T-helper 2 cell treated with Interferon-gamma antibody and Interleukin-4, amounts not matched to agents 5 μg/mL and 100 μg/mL, for 36 hours (primary cell): ENCODE data around the gene ITGA11.

Source experiments
- DNase-seq: peaks from one replicate; pipeline ENCODE4 v3.0.0; 2021; ENCODE audit warnings: low spot score
- H3K27ac Mint-ChIP-seq: one replicate; pipeline ENCODE4 v1.8.0; 2021; ENCODE audit warnings: mild to moderate bottlenecking, mixed read lengths
- H3K27me3 Mint-ChIP-seq: one replicate; pipeline ENCODE4 v1.8.0; 2021; ENCODE audit warnings: low read depth, mixed read lengths
- H3K36me3 Mint-ChIP-seq: one replicate; pipeline ENCODE4 v1.8.0; 2021; ENCODE audit warnings: low read depth, mixed read lengths
- H3K4me1 Mint-ChIP-seq: one replicate; pipeline ENCODE4 v1.8.0; 2021; ENCODE audit warnings: low read depth, mixed read lengths
- H3K4me3 Mint-ChIP-seq: one replicate; pipeline ENCODE4 v1.8.0; 2022; ENCODE audit warnings: mild to moderate bottlenecking, moderate library complexity, mixed read lengths
- H3K9me3 Mint-ChIP-seq: one replicate; pipeline ENCODE4 v1.8.0; 2021; ENCODE audit warnings: mixed read lengths

ITGA11 gene

DNA sequence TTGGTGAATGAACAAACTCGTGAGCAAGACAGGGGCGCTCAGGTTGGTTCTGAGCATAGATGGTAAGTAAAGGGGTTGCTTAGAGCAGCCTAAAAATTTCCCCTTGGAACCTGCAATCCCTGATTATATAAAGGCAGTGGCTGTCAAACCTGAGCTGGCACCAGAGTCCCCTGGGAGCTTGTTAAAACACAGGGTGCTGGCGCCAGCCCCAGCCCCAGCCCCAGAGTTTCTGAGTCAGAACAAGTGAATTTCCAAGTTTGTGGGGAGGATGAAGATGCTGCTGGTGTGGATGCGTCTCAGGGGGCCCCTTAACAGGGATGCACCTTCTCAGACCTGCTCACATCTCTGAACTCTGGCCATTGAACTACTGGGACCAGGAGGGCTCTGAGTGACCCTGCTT, 106.2 kb downstream of the ITGA11 start:
- peaks cover 2% of the 10 kb centered on the region for H3K27me3 Mint-ChIP-seq
- peaks cover 26% of the 10 kb centered on the region for H3K4me1 Mint-ChIP-seq
- H3K36me3 Mint-ChIP-seq: no peaks in the 10 kb centered on the region
- no peaks in the 10 kb centered on the region for H3K9me3 Mint-ChIP-seq
- DNase-seq: no peak
- H3K27ac Mint-ChIP-seq: peak overlapping the region; percentile 32
- H3K4me3 Mint-ChIP-seq: no peak overlapping the region

DNA sequence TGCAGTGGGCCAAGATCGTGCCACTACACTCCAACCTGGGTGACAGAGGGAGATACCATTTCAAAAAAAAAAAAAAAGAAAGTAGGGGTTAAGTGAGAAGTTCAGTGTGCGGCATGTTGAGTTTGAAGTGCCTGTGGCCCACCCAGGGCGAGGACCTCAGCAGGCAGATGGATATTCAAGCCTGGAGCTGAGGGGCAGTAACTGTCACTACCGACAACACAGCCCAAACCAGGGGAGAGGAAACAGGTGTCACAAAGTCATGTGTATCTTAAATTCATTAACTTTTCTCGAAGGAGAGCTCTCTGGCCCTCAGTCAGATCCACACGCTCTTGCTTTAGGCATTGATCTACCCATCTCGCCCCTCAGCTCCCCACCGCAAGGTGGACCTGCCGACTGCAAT, 109.2 kb downstream of the ITGA11 start:
- no peak overlapping the region for H3K27ac Mint-ChIP-seq
- peaks cover 15% of the 10 kb centered on the region for H3K4me1 Mint-ChIP-seq
- no peaks in the 10 kb centered on the region for H3K36me3 Mint-ChIP-seq
- no peak overlapping the region for H3K4me3 Mint-ChIP-seq
- no peak for DNase-seq
- H3K27me3 Mint-ChIP-seq: no peaks in the 10 kb centered on the region
- no peaks in the 10 kb centered on the region for H3K9me3 Mint-ChIP-seq

DNA sequence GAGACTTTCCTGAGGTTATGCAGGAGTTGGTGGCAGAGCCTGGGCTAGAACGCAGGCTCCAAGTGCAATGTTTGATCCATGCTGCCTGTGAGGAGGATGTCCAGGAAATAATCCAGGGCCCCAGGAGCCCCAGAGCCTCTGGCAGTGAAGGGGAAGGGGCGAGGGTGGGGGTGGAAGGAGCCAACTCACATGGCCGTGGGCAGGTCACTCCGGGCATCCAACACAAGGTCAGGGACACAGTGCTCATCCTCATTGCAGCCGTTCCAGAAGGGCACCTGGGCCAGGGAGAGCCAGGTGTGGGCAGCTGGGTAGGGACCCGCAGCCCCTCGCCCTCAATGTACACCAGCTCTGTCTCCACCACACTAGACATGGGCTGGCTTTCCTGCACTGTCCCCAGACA, 110.7 kb downstream of the ITGA11 start:
- no peaks in the 10 kb centered on the region for H3K9me3 Mint-ChIP-seq
- H3K36me3 Mint-ChIP-seq: no peaks in the 10 kb centered on the region
- peaks cover 2% of the 10 kb centered on the region for H3K4me1 Mint-ChIP-seq
- H3K4me3 Mint-ChIP-seq: no peak overlapping the region
- no peak overlapping the region for H3K27ac Mint-ChIP-seq
- DNase-seq: no peak
- no peaks in the 10 kb centered on the region for H3K27me3 Mint-ChIP-seq

DNA sequence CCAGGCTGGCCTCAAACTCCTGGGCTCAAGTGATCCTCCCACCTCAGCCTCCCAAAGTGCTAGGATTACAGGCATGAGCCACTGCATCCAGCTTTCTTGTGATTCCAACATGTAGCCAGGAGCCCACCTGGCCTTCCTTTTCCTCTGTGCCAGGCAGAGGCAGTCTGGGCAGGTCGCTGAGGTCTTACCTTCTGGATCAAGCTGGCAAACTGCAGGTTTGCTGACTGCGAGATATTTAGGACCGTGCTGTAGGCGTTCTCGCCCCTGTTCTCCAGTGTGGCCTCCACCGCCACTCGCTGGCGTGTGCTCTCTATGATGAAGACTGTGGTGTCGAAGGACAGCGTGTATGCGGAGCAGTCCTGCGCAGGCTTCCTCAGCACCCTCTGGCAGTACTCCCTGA, 112.0 kb downstream of the ITGA11 start:
- no peak overlapping the region for H3K27ac Mint-ChIP-seq
- H3K27me3 Mint-ChIP-seq: no peaks in the 10 kb centered on the region
- DNase-seq: no peak
- no peaks in the 10 kb centered on the region for H3K9me3 Mint-ChIP-seq
- H3K36me3 Mint-ChIP-seq: no peaks in the 10 kb centered on the region
- no peak overlapping the region for H3K4me3 Mint-ChIP-seq
- H3K4me1 Mint-ChIP-seq: no peaks in the 10 kb centered on the region

DNA sequence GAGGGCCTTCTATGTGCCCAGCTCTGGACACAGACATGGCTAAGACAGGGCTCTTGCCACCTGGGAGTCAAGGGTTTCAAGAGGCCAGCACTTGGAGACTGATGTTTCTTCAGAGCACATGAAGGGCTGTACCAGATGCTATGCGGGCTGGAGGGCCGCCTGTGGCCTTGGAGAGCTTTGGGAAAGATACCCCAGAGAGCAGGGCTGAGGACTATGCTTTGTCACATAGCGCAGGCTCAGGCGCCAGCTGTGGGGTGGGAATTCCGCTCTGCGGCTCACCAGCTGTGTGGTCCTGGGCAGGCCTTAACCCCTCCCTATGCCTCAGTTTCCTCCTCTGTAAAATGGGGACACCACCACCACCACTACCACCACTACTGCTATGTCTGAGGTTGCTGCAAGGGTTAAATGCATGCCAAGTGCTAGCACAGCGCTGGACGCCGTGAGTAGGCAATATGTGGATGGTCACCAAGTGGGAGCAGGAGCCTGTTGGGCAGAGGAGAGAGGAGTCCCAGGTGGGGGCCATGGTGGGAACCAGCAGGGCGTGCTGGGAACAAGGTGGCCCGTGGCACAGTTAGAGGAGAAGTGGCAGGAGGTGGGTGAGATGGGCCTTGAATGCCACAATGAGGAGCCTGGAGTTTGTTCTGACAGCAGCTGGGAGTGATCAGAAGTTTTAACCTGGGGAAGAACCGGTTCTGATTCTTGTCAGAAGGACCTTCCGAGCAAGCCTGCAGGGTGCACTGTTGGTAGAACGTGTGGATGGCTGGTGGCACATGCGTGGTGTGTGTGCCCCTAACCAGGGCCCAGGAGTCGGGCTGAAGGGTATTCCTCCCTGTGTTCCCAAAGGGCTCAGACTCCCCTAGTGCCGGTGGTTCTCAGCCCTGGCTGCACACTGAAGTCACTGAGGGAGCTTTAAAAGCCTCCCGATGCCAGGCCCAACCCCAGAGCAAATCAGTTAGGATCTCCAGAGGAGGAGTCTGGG, 112.7 kb downstream of the ITGA11 start:
- Mint-ChIP-seq H3K36me3 (no peaks in the 10 kb centered on the region), H3K27me3 (no peaks in the 10 kb centered on the region), H3K27ac (no peak overlapping the region), H3K4me3 (no peak overlapping the region), H3K4me1 (no peaks in the 10 kb centered on the region), H3K9me3 (no peaks in the 10 kb centered on the region)
- no peak for DNase-seq

DNA sequence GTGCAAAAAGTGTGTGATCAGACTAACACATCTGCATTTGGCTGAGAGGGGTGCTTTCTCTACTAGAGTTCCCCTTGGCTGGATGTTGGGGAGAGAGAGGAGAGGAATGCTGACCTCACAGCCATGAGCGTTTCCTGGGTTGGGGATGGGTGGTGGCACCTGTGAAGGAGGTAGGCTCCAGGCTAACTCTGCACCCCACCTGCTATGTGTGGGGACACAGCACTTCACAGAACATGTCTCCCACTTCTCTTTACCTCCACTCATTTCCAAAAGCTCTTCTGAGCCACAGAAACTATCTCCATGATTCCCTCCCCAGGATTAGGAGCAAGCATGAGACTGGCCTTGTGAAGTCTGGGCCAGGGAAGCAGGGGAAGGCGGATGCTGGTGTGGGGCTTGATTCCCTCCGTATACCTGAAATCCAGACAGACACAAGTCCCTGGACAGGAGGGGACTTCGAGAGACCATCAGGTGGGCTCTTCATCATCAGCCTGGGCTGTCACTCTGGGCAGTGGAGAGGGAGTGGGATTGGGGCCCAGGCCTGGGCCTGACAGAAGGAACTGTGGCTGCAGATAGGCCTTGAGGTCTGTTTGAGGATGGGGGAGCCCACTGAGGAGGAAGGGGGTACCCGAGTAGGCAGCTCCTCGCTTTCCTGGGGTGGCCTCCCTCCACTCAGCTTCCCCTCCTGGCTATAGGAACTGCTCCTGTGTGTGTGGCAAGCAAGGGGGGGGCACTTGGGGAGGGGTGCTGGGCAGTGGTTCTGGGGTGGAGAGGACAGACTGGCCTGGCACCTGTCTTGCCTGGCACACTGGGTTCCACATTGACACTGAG, 113.7 kb downstream of the ITGA11 start:
- Mint-ChIP-seq H3K27me3 (no peaks in the 10 kb centered on the region), H3K4me3 (no peak overlapping the region), H3K36me3 (no peaks in the 10 kb centered on the region), H3K27ac (no peak overlapping the region), H3K9me3 (no peaks in the 10 kb centered on the region), H3K4me1 (no peaks in the 10 kb centered on the region)
- DNase-seq: no peak

DNA sequence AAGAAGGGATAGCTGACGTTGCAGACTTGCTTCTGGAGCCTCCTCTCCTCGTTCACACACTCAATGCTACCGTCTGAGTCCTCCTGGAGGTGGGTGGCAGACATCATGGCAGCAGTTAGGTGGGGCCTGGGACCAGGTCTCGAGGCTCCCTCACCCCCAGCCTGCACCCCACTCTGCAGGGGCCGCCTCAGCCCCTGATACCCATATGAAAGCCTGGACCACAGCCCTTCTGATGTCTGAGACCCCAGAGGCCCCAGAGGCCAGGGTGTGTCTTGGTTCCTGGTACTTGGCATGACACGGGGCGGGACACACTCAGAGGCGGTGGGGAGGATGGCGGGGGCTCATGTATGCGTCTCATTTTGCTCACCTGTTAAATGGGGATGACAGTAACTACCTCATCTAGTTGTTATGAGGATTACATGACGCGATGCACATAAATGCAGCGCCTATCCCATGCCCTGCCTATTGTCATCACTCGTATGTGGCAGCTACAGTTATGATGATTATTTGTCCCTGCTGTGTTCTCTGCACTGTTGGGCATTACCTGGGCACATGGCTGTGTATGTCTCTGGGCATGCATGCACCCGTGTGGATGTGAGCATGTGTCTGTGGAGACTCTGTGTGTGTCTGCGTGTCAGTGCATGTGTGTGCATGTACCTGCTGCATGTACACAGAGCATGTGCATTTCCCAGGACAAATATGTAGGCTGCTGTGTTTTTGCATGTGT, 114.5 kb downstream of the ITGA11 start:
- Mint-ChIP-seq H3K27ac (no peak overlapping the region), H3K36me3 (no peaks in the 10 kb centered on the region), H3K4me1 (no peaks in the 10 kb centered on the region), H3K9me3 (no peaks in the 10 kb centered on the region), H3K4me3 (no peak overlapping the region), H3K27me3 (no peaks in the 10 kb centered on the region)
- no peak for DNase-seq

DNA sequence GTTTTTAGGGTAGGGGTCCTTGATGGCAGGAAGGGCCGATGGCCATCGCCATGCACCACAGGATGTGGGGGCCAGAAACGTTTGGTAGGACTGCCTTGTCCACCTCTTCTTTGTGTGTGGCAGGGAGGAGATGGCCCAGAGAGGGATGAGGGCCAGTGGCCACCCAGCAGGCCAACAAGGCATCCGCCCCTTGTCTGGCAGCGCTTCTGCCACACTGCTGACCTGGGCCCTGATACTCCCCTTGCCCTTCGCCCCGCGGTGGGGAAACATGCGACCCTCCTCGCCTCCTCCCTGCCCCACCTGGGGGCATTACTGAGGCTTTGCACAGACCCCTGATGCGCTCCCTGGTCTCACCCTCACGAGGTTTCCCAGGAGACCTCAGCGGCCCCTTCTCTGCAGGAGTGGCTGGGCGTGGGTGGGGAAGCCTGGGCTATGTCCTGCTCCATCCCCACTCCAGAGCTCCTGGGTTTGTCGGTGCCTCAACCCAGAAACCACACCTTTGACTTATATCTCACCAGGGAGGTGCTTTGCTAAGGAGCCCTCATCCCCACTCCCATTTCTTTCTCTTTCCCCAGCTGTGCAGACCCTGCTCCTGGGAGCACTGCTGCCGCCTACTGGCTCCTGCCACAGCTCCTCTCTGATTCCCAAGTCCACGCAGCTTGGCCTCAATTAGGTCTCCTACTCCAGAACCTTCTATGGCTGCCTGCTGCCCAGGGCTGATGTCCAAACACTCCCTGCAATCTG, 115.7 kb downstream of the ITGA11 start:
- Mint-ChIP-seq H3K27ac (no peak overlapping the region), H3K36me3 (no peaks in the 10 kb centered on the region), H3K27me3 (no peaks in the 10 kb centered on the region), H3K4me1 (no peaks in the 10 kb centered on the region), H3K4me3 (no peak overlapping the region), H3K9me3 (no peaks in the 10 kb centered on the region)
- no peak for DNase-seq

DNA sequence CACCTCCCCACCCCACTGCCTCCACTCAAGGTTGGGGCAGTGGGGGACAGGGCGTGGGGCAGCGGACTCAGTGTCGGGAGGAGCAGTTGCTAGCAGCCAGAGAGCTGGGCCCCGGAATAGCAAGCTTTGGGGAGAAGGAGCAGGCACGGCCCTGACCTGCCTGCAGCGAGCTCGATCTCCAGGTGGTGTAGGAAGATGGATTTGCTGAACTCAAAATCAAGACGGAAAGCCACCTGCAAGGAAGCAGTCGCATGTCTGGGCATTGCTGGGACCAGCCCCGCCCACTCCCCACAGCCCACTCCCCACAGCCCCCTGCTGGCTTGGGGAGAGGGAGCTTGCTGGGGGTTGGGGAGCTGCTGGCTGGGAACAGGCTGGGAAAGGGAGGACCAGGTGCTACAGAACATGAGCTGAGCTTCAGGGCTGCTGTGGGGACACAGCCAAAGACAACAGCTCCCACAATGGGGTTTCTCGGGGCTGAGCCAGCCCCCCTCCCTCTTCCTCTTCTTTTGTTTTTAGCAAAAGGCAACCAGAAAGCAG, 116.4 kb downstream of the ITGA11 start:
- H3K36me3 Mint-ChIP-seq: no peaks in the 10 kb centered on the region
- DNase-seq: no peak
- no peak overlapping the region for H3K27ac Mint-ChIP-seq
- H3K4me3 Mint-ChIP-seq: no peak overlapping the region
- H3K27me3 Mint-ChIP-seq: no peaks in the 10 kb centered on the region
- H3K4me1 Mint-ChIP-seq: no peaks in the 10 kb centered on the region
- H3K9me3 Mint-ChIP-seq: no peaks in the 10 kb centered on the region

DNA sequence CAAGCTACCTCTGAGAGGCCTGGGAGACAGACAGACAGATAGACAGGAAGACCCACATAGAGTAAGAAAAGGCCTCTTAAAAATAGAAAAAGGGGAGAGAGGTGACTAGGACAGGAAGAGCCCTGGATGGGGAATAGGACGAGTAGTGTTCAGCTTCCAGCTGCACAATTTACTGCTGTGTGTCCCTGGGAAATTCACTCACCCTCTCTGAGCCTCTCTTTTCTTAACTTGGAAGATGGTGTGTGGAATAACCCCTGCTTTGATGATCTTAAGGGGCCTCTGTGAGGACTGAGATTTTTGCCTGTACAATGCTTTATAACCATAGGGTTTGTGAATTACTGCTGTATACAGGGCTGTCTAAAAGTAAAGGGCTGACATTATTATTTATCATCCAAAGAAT, 116.9 kb downstream of the ITGA11 start:
- no peaks in the 10 kb centered on the region for H3K27me3 Mint-ChIP-seq

DNA sequence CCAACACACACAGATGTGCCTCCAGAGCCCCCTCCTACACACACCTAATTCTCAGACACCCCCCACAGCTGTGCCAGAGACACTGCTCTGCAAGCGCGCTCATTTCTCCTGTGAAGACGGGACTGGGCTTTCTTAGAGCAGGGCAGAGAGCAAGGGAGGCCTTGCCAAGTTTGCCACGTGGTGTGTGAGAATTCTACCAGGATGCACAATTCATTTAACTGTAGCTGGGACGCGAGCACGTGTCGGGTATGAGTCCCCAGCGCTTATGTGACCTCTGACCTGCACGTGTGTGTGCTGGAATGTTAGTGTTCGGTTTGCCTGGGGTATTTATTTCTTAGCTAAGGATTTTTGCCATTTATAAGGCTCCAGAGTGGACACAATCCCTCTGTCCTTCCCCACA, 117.4 kb downstream of the ITGA11 start:
- no peaks in the 10 kb centered on the region for H3K9me3 Mint-ChIP-seq
- no peak for DNase-seq
- H3K4me3 Mint-ChIP-seq: no peak overlapping the region

More for the DNA sequence above, 116.9 kb downstream of the ITGA11 start:
- H3K36me3 Mint-ChIP-seq: no peaks in the 10 kb centered on the region
- no peak overlapping the region for H3K27ac Mint-ChIP-seq
- no peaks in the 10 kb centered on the region for H3K4me1 Mint-ChIP-seq
- H3K4me3 Mint-ChIP-seq: no peak overlapping the region
- no peaks in the 10 kb centered on the region for H3K9me3 Mint-ChIP-seq
- no peak for DNase-seq

DNA sequence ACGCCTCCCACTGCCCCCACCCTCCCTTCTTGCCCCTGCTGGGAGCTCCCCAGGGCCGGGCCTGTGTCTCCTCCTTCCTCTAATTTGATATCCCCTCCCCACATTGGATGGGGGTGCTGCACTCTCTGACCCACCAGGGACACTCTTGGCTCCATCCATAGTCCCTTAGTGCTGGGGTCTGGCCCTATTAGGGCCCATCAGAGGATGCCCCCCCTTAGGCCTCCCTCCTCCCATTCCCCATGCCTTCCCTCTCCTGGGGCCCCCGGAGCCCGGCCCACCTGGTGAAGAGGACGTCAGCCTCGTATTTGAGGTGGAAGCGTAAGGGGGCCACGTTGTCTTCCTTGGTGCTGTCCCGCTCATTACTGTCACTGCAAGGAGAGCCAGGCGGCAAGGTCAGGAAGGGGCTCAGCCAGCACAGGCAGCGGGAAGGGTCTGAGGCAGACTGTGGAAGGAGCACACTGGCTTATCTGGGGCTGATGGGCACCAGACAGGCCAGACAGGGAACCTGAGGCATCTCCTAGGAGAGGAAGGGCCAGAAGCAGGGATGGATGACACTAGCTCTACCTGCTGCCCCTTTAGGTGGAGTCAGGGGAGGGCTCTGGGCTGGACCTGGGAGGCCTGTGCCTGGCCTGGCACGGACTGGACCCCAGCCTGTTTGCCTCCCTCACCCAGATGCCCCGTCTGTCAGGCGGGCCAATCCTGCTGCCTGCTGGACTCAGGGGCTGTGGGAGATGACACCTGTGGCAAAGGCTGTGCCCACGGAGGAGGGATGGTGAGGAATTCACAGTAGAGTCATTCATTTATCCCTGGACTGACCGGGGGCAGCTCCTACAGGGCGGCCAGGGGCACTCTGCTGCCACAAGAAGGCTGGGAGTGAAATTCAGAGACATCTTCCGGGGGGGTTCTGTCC, 118.2 kb downstream of the ITGA11 start:
- H3K36me3 Mint-ChIP-seq: no peaks in the 10 kb centered on the region
- H3K27ac Mint-ChIP-seq: no peak overlapping the region
- H3K9me3 Mint-ChIP-seq: no peaks in the 10 kb centered on the region
- no peaks in the 10 kb centered on the region for H3K4me1 Mint-ChIP-seq
- H3K27me3 Mint-ChIP-seq: no peaks in the 10 kb centered on the region
- no peak for DNase-seq
- no peak overlapping the region for H3K4me3 Mint-ChIP-seq

More for the DNA sequence above, 117.4 kb downstream of the ITGA11 start:
- H3K27ac Mint-ChIP-seq: no peak overlapping the region
- no peaks in the 10 kb centered on the region for H3K36me3 Mint-ChIP-seq
- no peaks in the 10 kb centered on the region for H3K27me3 Mint-ChIP-seq
- no peaks in the 10 kb centered on the region for H3K4me1 Mint-ChIP-seq
